Suppressor macrophage (primary cell): Measurements from ENCODE around the gene GBA2.

Experiments used
- DNase-seq, 4 experiments: peaks; one replicate each; pipeline ENCODE4 v3.0.0-alpha.2; 2020 to 2022

The GBA2 gene

GRCh38 chr9:35690614-35691333 lies 58.3 kb downstream of the GBA2 start:
- DNase-seq: peak; percentile 49 to 77 (median 65)

GRCh38 chr9:35690294-35690613 lies 58.8 kb downstream of the GBA2 start:
- no peak for DNase-seq

GRCh38 chr9:35689542-35690293 lies 59.3 kb downstream of the GBA2 start, which contains the start of gene TPM2:
Gene TPM2, minus strand, starts transcription at chr9:35689925. Its CDS starts 108 bp downstream, at chr9:35689817.
- no peak for DNase-seq

- peak in 3 of 4 experiments; percentile 46 to 67 (median 55) for DNase-seq
These were observed 60.2 kb downstream of the GBA2 start for GRCh38 chr9:35688558-35689541.

- DNase-seq: no peak
These were observed 61.0 kb downstream of the GBA2 start for GRCh38 chr9:35687972-35688557.

- no peak for DNase-seq
These were observed 61.7 kb downstream of the GBA2 start for GRCh38 chr9:35687306-35687705.
